Fibroblast of skin of abdomen (primary cell): Measurements from ENCODE around the gene CASKIN2.

Experiments used
- DNase-seq: peaks from one replicate; pipeline ENCODE4 v3.0.0-alpha.2; 2013

CASKIN2 gene

DNA sequence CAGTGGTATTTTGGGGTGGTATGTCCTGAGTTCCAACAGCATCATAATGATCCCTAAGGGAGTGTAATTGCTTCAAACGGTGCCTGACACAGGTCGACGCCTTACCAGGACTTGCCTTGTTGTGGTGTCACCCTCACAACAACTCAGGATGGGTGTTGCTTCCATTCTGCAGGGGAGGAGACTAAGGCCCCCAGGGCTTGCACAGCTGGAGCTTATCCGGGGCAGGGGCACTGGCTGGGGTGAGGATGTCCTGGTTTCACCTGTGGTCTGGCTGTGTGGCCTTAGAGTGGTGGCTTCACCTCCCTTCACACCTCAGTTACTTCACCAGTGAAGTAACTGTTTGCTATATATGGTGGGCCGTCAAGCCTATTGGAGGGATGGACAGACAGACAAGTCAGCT, 33.5 kb upstream of the CASKIN2 start:
- DNase-seq: no peak

DNA sequence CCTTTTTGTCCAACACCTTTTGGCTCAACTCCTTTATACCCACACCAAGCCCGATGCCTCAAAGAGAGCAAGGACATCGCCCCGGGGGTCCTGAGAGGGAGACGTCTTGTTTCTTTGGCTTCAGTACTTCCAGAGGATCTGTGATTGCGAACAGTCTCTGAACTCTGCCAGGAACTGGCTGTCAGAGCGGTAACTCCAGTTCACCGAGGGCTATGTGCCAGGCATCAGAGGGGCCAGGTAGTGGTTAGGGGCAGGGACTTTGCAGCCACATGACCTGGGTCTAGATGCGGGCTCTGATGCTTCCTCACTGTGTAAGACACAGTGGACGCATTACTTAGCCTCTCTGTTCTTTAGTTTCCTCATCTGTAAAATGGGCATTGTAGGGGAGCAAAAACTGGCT, 31.8 kb upstream of the CASKIN2 start:
- DNase-seq: no peak

DNA sequence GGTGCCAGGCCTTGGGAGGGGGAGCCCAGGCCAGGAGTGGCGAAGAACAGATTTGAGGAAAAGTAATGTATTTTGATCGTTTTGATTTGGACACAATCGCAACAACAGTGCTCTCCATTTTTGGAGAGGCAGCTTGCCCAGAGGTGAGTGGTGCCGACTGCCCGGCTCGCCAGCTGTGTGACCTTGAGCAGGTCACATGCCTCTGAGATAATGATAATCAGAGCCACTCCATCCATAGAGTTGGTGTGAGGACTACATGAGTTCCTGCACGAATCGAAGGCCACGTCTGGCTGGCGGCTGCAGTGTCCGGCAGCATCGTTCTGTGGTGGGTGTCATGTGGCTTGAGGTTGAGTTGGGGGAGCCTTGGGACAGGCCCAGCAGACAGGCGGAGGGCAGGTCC, 30.8 kb upstream of the CASKIN2 start:
- DNase-seq: no peak

DNA sequence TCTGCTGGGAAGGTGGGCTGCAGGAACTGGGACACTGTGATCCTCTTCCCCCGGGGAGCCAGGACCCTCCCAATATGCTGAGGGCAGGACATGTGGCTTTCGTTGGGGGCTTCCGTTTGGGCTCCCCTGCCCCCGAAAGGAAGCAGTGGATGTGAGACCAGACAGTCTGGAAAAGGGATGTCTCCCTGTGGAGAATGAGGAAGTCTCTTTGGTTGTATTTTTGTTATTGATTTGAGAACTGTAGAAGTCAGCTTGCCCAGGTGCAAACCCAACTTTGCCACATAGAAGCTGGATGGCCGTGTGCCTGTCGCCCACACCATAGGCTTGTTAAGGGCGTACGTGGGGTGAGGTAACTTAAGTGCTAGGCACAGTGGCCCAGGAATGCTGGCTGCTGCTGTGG, 28.9 kb upstream of the CASKIN2 start:
- no peak for DNase-seq

DNA sequence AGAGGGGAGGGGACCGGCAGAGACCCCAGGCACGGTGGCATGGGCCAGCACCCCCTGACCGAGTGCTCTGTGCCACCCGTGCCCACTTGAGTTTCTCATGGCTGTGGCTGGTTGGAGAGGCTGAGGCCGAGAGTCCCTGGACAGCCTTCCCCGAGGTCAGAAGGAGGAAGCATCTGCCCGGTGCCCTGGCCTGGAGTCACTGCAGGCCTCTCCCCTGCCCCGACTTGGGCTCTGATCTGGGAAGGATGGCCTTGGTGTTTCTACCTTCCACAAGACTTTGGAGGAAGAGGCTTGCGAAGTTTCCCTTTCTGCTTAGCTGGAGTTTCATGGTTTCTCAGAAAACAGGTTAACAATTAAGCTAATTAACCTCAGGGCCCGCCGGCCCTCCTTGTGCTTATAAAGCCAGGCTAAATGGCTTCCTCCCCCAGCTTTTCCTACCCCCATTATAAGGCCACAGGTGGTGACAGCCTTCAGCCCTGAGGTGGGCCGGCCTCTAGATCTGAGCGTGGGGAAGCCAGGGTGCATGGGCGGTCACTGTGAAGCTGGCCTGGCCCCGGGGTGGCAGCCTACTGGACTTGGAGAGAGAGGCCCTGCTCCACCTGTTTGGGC, 27.5 kb upstream of the CASKIN2 start:
- DNase-seq: no peak

DNA sequence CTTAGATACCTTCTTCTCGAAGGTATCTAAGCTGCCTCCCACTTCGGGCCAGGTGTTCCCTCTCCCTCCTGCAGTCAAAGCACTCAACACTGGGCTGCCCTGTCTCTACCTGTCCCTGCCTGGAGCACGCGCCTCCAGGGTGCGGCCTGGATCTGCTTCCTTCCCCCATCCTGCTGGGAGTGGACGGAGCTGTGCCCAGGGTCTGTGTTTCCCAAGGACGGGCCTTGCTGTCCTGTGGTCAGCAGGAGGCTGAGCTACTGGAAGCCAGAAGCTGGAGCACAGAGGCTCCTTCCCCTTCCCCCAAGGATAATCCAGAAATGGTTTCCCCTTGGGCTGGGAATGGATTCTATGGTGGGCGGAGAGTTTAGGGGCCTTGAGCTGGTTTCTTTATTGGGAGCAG, 26.9 kb upstream of the CASKIN2 start:
- DNase-seq: no peak

DNA sequence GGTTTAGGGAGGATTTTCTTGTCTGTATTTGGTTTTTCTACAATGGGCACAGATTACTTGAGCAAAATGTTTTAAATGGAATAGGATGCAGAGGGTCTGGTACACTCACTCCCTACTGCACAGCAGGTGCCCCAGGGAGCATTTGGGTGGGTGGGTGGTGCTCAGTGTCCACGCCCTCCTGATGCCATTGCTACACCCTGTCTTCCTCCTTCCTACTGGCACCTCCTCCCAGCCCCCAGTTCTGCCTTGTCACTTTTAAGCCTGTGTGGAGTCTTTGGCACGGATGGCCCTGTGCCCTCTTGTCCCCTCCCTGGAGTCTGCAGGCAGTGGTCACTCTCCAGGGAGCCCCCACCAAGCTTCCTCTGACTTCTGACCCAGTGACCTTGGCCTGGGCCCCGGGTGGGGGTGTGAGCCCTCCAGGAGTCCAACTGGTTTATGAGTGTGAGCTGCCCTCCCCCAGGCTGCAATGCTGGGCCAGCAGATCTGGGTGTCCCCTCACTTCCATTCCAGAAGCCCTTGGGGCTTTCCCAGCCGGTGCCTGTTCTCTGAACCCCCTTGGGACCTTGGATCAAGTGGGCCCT, 25.7 kb upstream of the CASKIN2 start:
- no peak for DNase-seq

DNA sequence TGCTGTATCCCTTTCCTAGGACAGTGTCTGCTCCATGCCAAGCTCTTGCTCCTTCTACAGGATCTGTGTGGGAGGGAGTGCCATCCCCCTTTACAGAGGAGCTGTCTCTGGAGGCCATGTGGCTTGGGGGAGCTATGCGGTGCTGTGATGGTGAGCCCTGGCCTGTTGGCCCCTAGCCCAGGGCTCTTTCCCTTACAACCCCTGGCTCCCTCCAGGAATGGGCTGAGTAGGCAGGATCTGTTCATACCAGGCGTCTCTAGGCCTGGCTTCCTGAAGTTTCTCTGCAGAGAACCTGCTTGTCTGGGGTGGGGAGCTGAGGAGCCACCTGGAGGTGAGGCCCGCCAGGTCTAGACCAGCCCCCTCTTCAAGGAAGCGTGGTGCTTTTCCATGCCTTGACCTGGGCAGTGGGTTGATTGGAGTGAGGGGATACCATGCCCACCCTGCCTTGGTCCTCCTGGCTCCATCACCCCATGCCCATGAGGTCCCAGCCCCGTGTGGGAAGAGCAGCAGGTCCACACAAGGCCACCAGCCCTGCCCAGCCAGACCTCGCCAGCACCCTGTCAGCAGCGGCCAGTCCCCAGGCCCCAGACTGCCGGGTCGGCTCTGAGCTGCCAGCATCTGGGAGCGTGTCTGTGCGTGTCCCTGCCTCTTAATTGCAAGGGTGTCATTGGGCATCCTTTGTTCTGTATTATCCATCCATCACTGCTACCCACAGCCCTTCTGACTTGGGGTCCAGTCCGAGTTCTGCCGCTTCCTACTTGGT, 24.8 kb upstream of the CASKIN2 start:
- no peak for DNase-seq

DNA sequence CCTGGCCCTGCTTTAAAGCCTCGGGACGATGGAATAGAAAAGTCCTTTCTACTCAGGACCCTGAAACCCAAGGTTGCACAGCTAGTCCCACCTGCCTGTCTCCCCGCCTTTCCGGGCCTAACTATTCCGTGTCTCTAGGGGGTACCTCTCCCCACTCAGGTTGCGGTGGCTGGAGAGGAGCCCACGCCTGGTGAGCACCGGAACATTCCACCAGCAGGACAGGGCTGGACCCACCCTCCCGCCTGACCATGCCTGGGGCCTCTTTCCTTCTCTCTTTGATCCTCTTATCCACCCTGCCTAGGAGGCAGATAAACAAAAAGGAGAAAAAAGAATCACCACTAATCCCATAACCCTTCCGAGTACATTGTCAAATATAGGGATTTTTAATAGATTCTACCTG, 21.0 kb upstream of the CASKIN2 start:
- DNase-seq: no peak

DNA sequence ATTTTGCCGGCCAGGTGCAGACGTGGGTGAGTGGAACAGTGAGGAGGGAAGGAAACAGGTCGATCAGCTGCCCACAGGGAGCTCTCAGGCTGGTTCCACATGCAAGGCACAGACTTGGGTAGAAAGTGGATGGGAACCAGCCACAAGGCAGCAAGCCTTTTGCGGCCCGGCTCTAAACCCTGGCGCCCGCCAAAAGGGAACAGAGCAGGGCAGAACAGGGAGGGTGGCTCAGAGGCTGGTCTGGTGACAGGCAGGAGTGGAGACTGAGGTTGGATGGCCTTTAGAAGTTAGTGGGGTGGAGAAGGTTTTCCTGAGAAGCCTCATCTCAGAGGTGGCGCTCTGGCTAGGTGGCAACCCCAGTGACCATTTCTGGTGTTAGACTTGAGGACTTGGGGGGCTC, 20.5 kb upstream of the CASKIN2 start:
- DNase-seq: no peak

DNA sequence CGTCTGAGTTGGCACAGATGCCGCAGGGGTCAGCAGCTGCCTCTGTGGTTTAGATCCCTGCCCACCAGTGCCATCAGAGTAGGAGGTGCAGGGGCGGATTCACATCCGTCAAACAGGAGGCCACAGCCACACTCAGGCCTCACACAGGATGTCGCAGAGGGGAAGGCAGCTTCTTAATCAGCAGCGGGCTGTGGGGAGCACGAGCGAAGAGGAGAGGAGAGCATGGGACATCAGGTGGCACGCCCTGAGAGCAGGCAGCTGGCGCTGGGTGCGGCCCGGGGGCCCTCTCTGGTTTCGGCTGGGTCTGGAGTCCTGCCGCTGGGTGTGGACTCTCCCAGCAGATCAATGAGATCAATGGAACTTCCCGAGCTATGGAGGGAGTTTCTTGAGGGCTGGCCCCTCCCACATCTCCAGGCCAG, 19.8 kb upstream of the CASKIN2 start:
- DNase-seq: no peak

DNA sequence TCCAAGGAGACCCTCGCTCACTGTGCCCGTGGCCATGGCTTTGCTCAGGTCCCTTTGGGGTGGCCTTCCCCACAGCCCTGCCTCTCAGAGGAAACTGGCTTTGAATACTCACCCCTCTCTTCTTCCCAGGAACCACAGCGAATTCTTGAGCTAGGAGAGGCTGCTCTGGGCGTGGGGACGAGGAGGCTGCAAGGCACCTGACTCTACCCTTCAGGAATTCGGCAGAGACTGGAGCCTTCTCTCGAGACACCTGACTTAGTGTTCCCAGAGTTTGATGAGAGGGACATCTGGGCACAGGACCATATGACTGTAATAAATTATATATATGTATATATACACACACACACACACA, 16.4 kb upstream of the CASKIN2 start:
- no peak for DNase-seq

DNA sequence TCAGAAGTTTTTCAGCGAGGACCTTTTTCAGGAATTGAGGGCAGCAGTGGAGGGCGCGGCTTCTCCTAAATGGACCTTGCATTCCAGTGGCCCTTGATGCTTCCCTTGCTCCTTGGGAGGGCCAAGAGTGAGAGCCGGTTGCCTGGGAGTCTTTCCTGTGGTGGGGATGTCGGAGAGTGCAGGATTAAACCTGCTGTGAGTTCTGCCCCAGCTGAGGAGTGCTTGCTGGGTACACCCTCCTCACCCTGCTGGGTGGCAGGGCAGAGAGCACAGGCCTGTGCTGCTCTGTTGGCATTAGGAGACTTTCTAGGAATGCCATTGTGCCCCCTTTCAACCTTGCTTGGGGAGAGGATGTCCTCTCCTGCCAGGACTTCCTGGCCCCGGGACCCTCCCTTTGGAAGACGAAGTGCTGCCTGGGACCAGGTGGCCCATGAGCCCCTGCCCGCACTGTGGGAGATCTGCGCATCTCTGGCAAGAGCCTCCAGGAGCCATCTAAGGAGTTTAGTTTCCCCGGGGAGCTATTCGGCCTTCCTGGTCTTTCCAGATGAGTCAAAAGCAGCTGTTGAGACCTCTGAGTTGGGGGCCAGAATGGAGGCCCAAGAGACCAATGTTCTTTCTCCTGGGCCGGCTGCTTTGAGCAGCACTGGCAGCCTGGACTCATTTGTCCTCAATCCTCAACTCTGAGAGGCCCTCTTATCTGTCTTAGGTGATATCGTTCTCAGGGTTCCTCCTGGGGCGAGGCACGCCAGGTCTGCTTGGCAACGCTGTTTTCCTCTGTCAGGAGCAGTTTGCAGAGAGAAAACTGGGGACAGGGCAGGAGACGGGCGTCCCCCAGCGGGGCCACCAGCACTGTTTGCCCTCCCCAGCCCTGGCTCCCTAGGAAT, 15.7 kb upstream of the CASKIN2 start:
- no peak for DNase-seq

DNA sequence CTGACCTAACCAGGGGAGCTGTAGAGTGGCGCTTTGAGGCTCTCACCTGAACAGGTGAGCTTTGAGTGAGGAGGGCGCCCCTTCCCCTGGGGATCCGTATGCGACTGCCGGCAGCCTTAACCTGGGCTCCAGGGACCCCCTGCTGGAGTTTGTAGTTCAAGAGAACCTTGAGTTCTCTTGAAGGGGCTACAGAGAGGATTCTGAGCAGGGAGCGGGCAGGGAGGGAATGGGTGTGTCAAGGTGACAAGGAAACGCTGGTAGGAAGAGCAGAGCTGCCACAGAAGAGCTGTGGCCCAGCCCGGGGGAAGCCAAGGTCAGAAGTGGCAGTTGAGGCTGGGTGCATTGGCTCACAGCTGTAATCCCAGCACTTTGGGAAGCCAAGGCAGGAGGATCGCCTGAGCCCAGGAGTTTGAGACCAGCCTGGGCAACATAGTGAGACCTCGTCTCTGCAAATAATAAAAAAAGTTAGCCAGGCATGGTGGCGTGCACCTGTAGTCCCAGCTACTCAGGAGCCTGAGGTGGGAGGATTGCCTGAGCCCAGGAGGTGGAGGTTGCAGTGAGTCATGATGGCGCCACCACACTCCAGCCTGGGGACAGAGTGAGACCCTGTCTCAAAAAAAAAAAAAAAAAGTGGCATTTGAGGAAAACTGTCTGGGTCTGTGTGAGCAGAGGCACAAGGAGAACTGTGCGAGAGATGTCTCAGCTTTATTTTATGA, 11.4 kb upstream of the CASKIN2 start:
- DNase-seq: no peak

DNA sequence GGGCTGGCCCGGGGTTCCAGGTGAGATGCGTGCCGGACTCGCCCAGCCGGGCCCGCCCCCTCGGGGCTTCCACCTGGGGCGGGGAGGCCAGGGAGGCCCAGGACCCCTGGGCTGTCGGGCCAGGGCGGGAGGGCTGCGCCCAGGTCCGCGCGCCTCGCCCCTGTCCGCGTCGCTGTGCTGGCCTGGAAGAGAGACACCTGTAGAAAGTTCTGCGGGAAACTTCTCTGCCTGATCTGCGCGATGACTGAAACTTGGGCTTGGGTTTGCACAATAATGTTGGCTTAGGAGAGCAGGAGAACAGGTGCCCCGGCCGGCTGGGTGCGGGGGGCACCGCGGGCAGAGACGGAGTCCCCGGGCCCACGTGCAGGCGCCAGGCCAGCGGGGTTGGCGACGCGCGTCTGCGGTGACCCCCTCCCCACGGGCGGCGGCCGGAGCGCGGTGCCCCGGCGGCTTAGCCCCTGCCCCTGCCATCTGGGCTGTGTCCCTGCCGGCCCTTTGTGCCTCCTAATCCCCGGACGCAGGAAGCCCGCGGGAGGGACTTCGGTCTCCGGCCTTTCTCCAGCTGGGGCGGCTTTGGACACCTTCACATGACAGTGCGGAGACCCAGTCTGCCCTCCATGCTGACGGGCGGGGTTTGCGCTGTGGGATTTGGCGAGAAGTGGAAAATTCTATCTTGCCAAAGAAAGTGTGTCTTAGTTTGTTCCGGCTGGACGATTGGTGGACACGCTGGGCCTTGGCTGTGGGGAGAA, 10.6 kb upstream of the CASKIN2 start:
- no peak for DNase-seq

DNA sequence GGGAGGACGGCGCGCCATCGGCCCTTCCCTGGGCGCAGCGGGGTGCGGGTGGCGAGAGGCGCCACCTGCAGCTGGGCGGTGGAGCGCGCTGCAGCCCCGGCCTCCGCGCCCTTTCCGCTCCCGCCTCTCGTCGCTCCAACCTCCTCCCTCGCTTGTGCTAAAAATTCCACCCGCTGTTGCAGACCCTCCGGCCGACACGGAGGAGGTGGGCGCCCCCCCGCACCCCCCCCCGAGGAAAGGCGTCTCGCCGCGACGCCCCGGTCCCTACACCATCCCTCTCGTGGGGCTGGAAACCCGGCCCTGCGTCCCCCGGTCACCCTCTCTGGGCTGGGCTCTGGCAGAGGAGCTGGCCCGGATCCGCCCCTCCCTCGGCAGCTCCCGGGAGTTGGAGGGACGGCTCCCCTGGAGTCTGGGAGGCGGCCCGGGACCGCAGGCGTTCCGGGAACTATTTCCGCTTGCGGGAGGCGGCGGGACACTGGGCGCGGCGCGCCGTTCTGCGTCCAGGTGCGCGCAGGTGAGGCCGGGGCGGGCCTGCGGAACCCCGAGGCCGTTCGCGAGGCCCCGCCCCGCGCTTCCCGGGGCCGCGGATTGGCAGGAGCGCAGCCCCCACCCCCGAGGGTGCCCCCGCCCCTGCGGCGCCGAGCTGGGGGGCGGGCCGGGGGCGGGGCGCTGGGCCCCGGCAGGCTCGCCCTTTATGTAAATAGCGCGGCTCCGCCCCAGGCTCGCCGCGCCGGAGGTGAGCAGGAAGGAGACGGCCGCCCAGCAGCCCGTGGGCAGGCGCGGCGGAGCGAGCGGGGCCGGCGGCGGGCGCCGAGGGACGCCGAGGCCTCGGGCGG, 9.9 kb upstream of the CASKIN2 start, which contains the start of gene LLGL2:
LLGL2 (plus strand) TSS at position 728 of the 836 bp plus-strand sequence. CDS start 17,730 bp downstream, outside the sequence.
- DNase-seq: peak; percentile 34

DNA sequence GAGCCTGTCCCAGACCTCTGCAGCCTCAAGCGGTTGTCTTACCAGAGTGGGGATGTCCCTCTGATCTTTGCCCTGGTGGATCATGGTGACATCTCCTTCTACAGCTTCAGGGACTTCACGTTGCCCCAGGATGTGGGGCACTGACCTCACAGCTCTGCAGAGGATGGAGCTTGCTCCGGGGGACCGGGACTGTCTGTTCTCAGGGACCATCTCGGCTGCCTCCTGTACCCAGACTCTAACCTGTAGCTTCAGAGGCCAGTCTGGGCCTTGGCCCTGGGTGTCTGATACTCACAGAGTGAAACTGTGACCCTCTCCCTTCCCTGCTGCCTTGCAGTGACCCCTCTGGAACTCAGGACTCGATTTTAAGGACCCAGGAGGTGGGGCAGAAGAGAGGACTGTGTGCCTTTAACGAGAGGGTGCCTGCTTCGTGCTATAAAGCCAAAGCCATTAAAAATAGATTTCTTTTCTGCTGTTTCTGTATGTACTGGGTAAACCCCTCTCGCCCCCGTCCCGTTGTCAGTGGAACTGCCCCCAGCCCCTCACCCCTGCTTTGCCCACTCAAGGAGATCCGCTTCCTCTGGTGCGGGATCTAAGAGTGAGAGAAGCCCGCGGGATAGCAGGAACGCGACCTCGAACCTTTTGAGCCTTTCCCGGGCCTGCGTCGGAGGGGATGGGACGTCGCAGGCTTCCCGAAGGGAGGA, 9.1 kb upstream of the CASKIN2 start:
- DNase-seq: no peak

DNA sequence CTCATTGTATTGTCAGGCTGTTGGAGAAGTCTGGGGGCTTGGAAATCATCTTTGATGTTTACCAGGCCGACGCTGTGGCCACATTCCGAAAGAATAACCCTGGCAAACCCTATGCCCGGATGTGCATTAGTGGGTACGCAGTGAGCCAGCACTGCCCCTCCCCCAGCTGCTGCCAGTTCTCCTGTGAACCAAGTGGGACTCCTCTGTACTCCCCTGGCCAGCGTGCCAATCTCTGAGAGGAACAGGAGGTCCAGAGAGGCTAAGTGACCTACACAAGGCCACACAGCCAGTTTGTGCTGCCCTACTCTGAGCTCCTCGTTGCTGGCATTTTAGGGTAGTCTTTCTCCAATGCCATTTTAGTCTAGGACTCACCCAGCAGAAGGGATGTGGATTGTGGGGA, 8.3 kb upstream of the CASKIN2 start:
- no peak for DNase-seq

DNA sequence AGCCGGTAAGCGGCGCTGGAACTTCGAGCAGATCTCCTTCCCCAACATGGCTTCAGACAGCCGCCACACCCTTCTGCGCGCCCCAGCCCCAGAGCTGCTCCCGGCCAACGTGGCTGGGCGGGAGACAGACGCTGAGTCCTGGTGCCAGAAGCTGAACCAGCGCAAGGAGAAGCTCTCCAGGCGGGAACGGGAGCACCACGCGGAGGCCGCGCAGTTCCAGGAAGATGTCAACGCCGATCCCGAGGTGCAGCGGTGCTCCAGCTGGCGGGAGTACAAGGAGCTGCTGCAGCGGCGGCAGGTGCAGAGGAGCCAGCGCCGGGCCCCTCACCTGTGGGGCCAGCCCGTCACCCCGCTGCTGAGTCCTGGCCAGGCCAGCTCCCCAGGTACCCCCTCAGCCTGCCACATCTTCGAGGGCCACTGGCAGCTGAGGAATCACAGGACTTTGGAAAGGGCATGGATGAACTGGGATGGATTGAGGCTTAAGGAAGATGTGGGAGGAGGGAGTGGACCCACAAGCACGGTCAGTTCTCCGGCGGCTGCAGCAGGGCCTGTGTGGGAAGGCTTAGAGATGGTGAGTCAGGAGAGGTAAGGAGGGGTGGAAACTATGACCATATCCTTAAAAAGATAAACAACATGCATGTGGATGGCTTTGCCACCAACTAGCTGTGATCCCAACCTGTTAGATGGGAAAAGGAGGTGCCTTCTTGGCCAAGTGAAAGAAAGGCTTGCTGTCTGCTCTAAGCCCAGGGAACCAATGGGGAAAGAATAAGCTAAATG, 6.8 kb upstream of the CASKIN2 start:
- DNase-seq: no peak
